Activated naive CD4-positive, alpha-beta T cell treated with anti-CD3 and anti-CD28 coated beads, Interleukin-2, amount 50 U/mL, for 16 hours (primary cell): Measurements from ENCODE around the gene MICU1.
"Not testable (repeated sequence)": the region's sequence is repeated elsewhere in the genome, so short reads cannot be mapped to it uniquely, and the experiment has no call there.

Experiments used
- DNase-seq: peaks from one replicate; pipeline ENCODE4 v3.0.0-alpha.2; 2020

Gene MICU1

GRCh38 chr10:72499701-72500100, 126.2 kb downstream of the MICU1 start:
- no peak for DNase-seq

GRCh38 chr10:72490951-72491350, 134.9 kb downstream of the MICU1 start:
- no peak for DNase-seq

DNA sequence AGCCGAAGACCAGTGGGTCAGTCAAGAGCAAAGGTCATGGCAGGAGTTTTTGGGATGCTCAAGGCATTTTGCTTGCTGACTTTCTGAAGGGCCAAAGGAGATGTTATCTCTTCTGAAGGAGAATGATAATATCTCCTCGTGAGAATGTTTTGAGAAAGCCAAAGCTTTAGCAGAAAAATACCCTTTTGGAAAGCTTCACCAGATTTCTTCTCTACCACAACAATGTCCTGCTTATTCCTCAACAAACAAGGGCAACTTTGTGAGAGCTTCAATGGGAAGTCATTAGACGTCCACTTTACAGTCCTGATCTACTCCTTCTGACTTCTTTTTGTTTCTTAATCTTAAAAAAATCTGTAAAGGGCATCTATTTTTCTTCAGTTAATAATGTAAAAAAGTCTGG, 138.4 kb downstream of the MICU1 start:
- DNase-seq = no peak

DNA sequence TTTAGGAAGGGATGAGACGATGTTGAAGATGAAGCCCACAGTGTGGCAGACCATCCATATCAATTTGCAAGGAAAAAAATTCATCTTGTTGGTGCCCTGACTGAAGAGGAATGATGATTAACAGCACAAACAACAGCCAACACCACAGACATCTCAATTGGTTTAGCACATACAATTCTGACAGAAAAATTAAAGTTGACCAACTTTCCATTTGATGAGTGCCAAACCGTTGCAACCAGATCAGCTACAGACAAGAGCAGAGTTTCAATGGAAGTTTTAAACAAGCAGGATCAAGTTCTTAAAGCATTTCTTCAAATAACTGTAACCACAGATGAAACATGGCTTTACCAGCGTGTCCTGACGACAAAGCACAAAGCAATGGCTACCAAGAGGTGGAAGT, 138.8 kb downstream of the MICU1 start:
- no peak for DNase-seq

- no peak for DNase-seq
These were observed 140.2 kb downstream of the MICU1 start for GRCh38 chr10:72485701-72486100.

- no peak for DNase-seq
These were observed 141.4 kb downstream of the MICU1 start for GRCh38 chr10:72484521-72484920.

- no peak for DNase-seq
These were observed 142.4 kb downstream of the MICU1 start for GRCh38 chr10:72483471-72483870.

DNA sequence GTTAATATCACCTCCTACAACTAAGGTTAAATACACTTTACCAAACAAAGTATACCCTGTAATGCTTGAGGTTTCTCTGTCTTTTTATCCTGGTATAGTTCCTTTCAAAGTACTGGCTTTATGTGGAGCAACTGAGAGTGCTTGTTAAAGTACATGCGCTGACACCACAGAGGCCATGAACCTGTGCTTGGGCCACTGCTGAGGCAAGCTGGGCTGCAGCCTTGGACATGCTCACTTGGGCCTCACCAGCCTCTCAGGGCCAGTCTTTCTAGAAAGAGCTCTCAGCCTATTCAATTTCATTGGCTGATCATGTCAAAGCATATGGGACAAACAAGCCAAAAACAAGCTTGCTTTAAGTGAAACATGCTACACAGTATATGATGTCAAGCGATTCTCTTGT, 145.0 kb downstream of the MICU1 start:
- DNase-seq = no peak

DNA sequence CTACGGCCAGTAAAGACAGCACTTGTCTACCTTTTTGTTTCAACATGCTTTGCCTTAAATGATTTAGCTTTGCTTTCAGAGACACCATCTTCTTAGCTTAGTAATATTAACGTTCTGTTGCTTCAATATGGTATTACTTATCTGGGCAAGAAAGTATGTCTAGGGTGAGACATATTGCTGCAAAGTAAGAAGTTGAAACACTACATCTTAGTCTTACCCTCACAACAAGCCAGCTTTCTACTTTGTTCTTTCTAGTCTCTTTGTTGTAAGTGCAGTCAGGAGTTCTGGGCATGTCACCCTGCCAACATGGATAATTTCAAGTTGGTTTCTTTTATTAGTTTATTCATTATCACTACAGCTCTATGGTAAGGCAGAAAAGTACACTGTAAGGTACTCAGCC, 148.4 kb downstream of the MICU1 start:
- DNase-seq = no peak

GRCh38 chr10:72472306-72472705, 153.6 kb downstream of the MICU1 start:
- no peak for DNase-seq

- no peak for DNase-seq
These were observed 155.2 kb downstream of the MICU1 start for GRCh38 chr10:72470666-72471065.

GRCh38 chr10:72467064-72467463, 158.8 kb downstream of the MICU1 start:
- DNase-seq = not testable (repeated sequence)

GRCh38 chr10:72466018-72466417, 159.9 kb downstream of the MICU1 start:
- no peak for DNase-seq

DNA sequence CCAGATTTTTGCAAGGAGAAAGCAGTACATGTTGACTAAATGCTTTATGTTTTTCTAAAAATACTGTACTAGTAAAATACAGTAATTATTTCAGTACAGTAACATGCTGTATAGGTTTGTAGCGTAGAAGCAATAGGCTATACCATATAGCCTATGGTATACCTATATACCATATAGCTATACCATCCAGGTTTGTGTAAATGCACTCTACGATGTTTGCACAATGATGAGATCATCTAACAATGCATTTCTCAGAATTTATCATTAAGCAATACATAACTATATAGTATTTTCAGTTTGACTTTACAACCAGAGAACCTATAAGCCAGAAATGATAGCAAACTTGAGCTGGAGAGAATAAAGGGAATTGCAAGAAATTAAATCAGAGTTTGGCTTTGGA, 161.4 kb downstream of the MICU1 start:
- DNase-seq = no peak

DNA sequence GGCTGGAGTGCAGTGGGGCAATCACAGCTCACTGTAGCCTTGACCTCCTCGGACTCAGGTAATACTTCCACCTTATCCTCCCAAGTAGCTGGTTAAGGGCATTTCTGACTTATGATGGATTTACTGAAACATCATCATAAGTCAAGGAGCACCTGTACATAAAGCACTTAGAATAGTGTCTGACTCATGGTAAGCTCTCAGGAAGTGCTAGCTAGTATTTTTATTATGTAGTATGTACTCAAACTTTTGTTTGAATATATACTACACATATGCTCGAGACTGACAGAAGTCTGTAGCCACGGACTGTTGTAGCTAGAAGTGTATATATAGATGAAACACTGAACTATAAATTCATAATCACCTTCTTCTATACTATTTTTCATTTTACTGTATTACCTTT, 163.6 kb downstream of the MICU1 start:
- no peak for DNase-seq

GRCh38 chr10:72461085-72461484, 164.8 kb downstream of the MICU1 start:
- no peak for DNase-seq

DNA sequence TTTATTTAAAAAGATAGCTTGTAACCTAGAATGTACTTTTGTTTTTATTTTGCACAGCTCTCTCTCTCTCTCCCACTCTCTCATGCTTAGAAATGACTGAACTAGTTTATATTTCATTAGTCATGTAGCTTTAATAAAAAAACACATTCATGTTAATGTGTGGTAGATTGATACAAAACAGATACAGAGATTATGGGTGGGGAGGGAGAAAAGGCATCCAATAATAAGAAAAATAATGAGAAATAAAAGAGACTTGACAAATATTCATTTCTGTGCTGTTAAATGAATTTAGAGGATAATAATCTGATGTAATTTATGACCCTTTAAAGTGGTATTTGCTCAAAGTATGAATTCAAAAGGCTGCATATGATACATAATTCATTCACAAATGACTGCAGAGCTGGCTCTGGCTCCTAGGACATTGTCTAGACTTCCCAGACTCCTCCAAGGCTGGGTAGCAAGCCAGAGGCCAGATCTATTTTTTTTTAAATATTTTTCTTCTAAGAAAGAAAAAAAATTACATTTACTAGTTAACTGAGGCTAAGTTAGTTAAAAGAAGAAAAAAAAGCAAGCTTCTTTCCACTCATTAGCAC, 165.5 kb downstream of the MICU1 start:
- no peak for DNase-seq

- DNase-seq = no peak
These were observed 166.6 kb downstream of the MICU1 start for GRCh38 chr10:72459301-72459700.

DNA sequence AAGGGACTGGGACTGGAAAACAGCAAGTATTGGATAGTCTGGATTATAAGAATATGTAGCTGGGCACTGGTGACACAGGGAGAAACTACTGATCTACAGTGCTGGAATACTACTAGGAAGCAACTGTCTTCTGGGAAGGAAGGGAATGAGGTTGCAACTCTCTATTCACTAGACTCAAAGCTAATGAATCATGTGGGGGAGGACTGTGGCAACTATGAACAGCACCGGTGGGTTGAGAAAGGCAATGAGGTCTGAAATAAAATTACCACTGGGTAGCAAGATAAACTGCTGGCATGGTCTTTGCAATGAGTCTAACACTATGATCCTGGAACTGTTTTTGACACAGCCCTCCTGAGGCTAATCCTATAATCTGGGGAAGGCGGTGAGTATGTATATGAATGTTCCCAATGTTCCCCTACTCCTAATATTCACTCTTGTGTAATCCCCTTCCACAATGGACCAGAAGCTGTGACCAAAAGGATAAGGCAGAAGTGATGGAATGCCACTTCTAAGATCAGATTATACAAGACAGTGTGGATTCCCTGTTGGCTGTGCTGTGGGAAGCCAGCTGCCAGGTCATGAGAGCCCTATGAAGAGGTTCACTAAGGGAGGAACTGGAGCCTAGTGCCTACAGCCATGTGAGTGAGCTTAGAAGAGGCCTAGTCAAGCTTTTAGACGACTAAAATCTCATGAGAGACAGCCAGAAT, 169.8 kb downstream of the MICU1 start:
- DNase-seq = no peak

DNA sequence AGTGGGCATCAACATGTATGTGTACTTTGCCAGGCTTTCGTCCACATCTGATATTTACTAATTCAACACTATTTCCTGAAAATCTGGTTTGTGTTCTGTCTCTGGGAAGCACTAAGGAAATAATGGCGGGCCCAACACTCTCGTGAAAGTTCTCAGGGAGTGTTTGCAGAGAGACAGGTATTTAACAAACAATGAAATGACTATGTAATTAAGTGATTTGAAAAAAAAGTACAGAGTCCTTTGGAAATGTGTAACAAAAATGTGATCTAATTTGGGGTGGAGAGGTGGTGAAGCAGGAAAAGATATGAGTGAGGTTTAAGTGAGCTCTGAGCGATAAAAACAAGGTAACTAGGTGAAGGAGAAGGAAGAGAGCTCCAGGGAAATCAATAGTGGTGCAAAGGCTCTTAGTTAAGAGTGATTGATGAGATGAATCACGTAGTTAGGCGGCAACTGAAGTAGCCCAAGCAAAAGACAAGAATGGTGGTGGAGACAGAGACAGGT, 175.9 kb downstream of the MICU1 start:
- DNase-seq = no peak

DNA sequence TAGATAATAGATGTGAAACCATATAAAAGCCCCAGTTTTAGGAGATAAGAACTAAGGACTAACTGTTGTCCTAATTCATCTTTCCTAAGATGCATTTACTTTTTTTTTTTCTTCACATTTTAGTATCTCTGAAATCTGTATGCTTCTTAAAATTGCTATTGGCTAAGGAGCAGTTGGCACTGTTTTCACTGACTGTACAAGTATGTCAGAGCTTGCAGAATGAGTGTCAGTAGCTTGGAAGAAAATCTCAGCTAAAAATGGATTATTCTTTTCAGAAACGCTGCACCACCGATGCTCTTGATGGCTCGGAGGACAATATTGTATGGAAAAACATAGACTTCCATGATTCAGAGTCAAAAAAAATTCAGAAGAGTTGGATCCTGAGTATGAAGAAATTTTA, 180.0 kb downstream of the MICU1 start:
- no peak for DNase-seq

- not testable (repeated sequence) for DNase-seq
These were observed 182.9 kb downstream of the MICU1 start for GRCh38 chr10:72442969-72443368.

DNA sequence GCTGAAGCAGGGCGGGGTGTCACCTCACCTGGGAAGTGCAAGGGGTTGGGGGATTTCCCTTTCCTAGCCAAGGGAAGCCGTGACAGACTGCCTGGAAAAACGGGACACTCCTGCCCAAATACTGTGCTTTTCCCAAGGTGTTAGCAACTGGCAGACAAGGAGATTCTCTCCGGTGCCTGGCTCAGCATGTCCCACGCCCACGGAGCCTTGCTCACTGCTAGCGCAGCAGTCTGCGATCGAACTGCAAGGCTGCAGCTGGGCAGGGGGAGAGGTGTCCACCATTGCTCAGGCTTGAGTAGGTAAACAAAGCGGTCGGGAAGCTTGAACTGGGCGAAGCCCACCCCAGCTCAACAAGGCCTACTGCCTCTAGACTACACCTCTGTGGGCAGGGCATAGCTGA, 190.3 kb downstream of the MICU1 start:
- DNase-seq = no peak

- not testable (repeated sequence) for DNase-seq
These were observed 194.9 kb downstream of the MICU1 start for GRCh38 chr10:72430936-72431335.

DNA sequence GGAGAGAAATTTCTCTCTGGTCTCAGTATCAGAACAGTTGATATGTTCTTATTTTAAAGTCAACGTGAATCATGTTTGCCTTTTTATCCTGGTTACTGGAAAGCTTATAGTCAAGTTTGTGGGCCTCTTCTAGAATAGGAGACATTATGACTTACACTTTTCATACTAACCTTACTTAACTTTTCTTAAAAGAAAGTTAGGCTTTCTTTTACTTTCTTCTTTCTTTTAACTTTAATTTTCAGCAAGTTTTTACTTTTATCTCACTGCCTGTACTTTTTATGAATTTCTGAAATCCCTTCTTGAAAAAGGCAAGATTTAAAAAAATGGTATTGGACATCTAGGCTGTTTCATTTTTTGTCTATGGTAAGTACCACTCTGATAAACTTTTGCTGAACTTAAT, 195.9 kb downstream of the MICU1 start:
- no peak for DNase-seq
